ENCODE results near the gene TERB2.
"Not testable (repeated sequence)": the region's sequence is repeated elsewhere in the genome, so short reads cannot be mapped to it uniquely, and the experiment has no call there.

TERB2 gene, protein sequence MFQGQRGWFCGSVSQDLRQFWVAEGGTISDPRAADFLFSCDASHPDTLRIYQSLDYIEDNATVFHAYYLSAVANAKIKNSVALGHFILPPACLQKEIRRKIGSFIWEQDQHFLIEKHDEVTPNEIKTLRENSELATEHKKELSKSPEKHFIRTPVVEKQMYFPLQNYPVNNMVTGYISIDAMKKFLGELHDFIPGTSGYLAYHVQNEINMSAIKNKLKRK

DNA sequence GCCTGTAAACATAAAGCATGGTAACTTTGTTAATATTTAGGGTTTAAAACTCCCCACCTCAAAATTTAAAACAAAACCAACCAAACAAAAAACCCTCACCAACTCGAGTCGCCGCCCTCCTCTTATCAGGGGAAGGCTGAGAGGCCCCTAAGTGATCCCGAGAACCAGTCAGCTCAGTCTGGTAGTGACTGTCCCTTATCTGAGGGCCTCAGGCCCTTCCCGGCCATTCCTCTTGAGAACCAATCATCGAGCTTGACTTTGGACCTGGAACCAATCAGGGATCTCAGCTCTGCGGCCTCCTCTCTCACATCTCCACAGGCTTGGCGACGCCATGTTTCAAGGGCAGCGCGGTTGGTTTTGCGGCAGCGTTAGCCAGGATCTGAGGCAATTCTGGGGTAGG is at the start of gene TERB2:
Gene TERB2, plus strand, starts transcription at position 300 of the 400 bp plus-strand sequence. Its CDS starts 32 bp downstream, at position 332.
- DNase-seq = no peak

DNA sequence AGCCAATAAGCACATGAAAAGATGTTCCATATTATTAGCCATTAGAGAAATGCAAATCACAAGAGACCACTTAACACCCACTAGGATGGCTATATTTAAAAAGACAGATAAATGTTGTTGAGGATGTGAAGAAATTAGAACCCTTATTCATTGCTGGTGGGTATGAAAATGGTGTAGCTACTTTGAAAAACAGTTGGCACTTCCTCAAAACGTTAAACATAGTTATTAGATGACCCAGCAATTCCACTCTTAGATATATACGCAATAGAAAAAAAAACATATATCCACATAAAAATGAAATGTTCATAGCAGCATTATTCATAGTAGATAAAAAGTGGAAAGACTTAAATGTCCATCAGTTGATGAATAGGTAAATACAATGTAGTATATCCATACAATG is 47.1 kb upstream of the TERB2 start:
- no peak for DNase-seq

DNA sequence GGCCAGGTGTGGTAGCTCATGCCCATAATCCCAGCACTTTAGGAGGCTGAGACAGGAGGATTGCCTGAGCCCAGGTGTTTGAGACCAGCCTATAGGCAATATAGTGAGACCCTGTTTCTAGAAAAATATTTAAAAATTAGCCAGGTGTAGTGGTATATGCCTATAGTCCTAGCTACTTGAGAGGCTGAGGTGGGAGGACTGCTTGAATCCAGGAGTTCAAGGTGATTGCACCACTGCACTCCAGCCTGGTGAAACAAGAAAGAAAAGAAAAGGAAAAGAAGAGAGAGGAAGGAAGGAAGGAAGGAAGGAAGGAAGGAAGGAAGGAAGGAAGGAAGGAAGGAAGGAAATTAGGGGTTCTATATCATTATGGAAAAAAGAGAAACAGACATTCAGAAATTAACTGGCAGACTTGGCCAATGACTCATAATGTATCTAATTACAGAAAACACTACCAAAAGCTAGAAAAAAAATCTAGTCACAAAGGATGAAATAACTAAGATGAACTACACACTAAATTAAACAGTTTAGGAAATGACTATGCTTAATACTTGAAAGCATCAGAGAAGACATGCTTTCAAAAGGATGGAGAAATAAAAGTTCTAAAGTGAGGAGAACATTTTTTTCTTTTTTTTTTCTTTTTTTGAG is 45.4 kb upstream of the TERB2 start:
- DNase-seq = no peak

DNA sequence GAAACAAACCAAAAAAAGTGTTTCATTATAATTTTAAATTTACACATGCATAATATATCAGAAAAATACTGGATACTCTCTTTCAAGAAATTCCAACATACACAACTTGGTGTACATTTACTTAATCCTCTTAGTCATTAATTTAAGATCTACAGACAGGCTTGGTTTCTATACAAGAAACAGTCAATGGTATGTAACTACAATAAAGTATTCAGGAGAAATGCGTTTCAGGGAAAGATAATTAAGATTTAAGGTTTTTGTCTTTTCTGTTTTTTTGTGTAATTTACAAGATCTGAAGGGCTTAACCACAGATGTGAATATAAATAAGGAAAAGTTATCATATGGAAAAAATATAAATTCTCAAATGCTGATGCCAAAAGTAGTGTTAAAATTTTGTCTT is 44.3 kb upstream of the TERB2 start:
- DNase-seq = not testable (repeated sequence)

DNA sequence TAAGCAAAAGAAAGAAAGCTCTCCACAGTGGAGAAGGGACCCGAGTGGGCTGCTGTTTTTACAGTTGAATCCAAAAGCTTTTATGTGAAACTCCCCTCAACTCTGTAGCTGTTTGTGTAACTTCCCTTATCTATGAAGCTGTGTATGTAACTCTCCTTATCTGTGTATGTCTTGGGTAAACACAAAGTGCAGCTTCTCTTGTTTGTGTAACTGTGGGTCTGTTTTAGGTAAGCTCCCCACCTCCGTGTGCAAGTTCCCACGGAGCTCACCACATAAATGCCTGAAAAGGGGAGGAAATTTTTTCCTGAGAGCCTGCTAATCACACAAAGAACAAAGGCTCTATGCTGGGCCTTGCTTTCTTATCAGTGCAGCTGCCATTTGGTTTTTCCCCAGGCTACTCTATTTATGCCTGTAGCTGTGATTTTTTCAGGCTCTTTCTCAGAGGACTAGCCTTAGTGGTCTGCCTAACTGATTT is 43.5 kb upstream of the TERB2 start:
- DNase-seq = not testable (repeated sequence)

DNA sequence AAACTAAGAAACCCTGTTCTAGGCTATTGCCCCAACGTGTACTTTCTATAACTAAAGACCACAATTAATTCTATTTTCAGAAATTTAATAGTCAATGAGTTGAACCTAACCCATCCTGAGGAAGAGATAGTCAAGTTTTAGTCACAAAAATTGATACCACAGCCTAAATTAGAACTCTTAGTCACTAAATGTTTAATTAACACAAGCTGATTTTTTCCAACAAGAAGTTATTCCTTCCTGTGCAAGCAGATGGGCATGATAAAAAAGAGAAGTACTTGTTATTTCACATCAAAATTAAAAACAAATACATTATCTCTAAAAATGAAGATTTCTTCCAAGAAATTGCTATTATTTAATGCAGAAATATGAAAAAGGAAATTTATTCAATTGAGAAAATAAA is 38.4 kb upstream of the TERB2 start:
- no peak for DNase-seq

DNA sequence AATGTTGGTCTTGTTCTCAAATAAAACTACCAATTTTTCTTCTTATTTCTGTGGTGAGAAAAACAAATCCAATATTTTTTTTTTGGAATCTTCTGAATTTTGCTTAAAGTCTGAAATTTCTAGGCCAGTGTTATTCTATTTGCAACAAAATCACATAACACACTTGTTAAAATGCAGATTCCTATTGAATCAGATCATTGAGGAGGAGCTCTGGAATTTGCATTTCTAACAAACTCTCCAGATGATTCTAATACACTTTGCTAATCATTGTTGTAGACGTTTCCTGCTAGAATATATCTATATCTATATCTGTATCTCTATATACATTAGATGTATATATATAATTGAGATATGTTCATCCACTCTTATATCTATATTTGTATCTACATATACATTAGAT is 27.8 kb upstream of the TERB2 start:
- not testable (repeated sequence) for DNase-seq

DNA sequence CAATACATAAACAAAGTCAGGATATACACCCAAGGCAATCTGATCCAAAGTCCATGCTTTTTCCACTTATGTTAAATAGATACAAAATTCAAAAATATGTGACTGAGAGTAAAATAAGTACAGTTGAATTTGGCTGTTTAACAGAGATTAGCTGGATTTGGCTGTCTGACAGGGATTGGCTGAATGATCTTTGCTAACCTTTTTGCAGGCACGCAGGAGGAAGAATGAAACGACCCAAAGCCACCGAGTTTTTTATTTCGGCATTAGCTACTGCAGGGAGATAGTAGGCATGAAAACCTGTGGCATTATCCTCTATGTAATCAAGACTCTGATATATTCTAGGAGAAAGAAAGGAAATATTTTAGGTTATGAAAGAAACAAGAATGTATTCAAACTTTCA is 26.2 kb upstream of the TERB2 start:
- DNase-seq = not testable (repeated sequence)

DNA sequence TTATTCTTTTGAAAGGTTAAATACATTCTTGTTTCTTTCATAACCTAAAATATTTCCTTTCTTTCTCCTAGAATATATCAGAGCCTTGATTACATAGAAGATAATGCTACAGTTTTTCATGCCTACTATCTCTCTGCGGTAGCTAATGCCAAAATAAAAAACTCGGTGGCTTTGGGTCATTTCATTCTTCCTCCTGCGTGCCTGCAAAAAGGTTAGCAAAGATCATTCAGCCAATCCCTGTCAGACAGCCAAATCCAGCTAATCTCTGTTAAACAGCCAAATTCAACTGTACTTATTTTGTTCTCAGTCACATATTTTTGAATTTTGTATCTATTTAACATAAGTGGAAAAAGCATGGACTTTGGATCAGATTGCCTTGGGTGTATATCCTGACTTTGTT is 1.8 kb downstream of the TERB2 start:
- not testable (repeated sequence) for DNase-seq

DNA sequence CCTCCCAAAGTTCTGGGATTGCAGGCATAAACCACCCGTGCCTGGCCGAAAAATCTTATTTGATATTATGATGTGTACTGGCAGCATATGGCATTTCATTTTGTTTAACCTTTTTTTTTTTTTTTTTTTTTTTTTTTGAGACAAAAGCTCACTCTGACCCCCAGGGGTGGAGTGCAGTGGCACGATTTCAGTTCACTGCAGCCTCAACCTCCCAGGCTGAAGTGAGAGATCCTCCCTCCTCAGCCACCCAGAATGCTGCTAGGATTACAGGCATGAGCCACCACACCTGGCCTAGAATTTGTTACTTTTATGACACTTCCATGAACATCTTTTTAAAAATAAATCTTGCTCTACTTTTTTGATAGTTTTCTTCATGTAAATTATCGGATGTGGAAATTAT is 12.0 kb downstream of the TERB2 start:
- no peak for DNase-seq

DNA sequence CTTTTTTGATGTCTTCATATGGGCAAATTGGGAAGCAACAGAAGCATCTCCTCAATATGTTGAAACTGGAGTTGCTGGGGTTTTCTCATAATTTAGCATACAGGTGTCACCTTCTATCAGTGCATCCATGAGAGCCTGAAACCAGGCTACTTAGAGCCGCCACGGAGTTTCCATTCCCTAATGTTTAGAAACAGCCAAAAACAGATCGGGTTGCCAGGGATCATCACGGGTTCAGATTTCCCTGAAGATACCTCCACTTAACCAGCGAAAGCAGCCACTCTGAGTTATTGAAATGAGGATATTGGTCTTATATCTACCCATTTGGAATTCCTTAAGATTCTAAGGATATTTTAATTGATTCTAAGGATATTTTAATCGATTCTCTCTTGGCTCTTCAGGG is 14.5 kb downstream of the TERB2 start:
- no peak for DNase-seq

DNA sequence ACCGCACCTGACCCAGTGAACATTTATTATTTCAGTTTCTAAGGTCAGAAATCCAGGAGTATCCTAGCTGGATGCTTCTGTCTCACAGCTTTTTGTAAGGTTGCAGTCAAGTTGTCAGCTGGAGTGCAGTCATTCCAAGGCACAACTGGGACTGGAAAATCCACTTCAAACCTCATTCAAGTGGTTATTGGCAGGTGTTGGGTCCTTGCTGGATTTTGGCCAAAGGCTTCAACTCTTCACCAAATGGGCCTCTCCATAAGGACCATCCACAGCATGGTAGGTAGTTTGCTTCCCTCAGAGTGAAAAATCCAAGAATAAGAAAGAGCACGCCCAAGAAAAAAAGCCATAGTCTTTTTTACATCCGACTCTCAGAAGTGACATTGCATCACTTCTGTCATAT is 19.7 kb downstream of the TERB2 start:
- not testable (repeated sequence) for DNase-seq

DNA sequence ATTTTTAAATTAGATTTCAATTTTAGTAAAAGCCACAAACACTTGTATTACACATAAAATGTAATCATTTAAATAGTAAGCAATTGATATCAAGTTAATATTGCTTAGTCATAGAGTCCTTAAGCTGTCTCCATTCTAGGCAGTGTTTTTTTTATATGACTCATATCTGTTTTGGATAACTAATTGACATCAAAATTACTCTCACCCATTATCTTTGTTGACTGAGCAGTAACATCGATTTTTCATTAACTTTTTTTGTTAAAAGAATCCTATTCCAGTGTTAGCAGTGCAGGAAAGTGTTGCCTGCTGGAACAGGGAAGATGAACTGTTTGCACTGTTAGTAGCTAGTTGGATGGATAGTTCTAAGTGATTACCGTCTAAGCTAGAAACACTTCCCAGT is 21.3 kb downstream of the TERB2 start:
- DNase-seq = not testable (repeated sequence)

DNA sequence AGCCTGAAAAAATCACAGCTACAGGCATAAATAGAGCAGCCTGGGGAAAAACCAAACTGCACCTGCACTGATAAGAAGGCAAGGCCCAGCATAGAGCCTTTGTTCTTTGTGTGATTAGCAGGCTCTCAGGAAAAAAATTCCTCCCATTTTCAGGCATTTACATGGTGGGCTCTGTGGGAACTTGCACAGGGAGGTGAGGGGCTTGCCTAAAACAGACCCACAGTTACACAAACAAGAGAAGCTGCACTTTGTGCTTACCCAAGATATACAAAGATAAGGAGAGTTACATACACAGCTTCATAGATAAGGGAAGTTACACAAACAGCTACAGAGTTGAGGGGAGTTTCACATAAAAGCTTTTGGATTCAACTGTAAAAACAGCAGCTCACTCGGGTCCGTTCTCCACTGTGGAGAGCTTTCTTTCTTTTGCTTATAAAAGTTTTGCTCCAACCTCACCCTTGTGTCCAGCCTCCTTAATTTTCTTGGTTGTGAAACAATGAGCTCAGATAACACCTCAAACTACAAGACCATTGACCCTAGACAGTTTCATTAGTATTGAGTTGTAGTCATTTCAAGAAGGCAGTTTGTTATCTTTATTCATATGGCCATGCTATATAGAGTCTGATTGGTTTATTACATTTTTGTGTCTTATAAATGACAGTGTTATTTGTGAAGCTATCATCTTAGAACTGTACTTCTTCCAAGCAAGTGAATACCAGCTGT is 23.3 kb downstream of the TERB2 start:
- not testable (repeated sequence) for DNase-seq

DNA sequence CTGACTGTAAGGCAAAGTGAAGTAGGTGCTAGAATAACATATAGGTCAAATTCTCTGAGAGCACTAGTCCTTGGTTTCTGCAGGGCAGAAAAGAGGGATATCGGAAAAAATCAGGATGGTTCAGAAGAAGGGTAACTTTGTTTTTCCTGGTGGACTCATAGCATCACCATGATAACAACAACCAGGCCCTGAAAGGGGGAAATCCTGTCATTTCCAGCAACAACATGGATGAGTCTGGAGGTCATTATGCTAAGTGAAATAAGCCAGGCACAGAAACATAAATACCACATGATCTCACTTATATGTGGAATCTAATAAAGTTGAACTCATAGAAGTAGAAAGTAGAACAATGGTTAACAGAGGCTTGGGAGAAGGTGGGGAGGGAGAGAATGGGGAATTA is 27.7 kb downstream of the TERB2 start:
- not testable (repeated sequence) for DNase-seq

DNA sequence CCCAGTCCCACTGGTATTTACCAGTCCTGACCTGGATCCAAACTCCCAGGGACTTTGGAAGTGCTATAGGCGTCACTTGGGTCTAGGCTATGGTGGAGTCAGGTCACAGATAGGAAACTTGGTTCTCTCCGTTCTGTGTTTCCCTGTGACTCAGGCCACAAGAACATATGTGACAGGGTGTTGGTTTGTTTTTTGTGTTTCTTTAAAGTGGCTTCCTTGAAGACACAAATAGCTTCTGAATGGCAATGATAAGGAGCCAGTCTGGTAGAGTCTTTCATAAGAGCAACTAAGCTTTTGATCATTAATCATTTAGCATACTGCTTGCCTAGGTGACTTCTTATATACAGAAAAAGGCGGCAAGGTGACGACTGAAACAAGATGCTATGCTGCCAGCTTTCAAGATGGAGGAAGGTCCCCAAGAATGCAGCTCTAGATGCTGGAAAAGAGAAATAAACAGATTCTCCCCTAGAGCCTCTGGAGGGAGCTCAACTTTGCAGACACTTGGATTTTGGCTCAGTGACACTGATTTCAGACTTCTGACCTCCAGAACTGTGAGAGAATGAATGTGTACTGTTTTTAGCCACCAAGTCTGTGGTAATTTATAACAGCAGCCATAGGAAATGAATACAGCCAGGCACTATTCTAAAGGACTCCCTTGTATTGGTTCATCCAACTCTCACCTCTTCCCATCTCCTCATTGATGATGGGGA is 30.0 kb downstream of the TERB2 start:
- not testable (repeated sequence) for DNase-seq

DNA sequence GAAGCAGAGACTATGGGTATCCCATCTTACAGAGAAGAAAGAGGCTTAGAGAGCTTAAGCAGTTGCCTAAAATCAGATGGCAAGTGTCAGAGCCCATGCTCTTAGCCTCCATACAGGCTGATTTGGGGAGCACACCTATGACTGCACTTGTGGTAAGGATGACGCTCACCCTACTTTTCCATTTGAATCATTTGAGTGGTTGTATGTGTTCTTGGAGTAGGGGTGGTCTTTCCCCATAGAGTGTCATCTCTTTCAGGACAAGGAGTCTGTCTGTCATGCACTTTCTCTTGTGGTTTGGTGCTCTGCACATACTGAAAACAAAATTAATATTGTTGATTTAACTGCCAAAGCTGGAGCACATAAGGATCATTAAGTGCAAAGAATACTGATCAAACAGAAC is 31.2 kb downstream of the TERB2 start:
- not testable (repeated sequence) for DNase-seq

DNA sequence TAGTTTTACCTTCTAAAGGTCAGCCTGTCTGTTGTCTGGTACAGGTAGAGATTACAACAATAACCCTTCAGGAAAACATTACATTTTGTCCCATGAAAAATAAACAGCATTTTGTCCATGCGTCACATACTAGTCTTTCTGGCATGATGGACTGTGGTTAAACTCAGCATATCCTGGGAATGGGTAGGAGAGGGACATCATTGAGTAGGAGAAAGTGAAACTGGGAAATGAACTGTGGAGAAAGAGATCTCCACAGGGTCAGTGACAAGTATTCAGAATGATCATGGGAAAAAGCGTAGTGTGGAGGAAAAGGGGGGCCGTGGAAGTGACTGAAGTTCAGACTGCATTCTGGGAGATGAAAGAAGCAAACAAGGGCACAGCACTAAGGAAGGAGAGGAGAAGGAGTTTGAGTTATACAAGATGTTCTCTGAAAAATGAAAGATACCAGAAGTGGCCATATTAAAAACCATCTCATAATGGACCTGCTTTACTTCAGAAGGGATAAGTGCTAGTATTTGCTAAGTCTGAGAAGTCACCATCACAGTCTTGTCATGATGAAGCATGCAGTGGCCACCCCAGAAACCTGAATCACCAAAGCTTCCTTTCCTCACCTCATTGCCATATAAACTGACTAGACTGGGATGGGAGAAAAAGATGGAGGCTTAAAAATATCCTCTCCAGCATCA is 31.8 kb downstream of the TERB2 start:
- not testable (repeated sequence) for DNase-seq

DNA sequence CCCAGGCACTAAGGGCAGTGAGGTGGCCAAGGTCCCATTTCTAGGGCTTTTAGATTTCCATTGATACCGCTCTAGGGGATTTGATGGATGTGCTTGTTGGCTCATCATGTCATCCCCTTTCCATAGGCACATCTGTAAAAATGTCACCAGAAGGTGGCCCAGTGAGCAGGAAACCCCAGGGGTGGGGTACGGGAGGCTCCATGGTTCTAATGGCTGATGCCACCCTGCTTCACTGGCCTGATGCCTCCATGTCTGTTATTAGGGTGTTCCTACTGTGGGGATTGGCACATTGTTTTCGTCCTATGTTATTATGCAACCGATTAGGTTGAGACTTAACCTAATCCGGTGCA is 32.4 kb downstream of the TERB2 start:
- not testable (repeated sequence) for DNase-seq

DNA sequence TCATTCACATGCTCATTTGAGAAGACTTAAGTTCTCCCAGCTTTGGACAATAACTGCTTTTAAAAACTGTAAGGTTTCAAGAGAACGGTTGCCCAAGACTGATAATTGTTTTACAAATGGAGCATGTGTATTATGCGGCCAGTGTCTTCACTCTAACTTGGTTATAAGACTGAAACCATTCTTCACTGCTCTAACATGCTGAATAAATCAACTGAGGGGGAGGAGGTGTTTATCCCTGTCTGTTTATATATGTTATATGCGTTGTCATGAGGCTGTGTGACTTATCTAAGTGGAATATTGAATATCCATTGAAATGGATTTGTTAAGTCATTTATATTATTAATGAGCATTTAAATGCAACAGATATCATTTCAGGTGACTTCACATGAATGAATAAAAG is 41.1 kb downstream of the TERB2 start:
- not testable (repeated sequence) for DNase-seq

DNA sequence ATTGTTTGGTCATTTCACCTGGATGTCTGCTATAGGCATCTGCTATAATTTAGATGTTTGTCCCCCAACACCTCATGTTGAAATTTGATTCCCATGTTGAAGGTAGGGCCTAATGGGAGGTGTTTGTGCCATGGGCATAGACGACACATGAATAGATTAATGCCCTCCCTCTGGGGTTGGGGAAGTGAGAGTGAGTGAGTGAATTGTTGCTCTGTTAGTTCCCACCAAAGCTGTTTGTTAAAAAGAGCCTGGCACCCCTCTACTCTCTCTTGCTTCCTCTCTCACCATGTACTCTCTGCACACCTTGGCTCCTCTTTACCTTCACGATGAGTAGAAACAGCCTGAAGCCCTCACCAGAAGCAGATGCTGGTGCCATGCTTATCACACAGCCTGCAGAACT is 42.6 kb downstream of the TERB2 start:
- no peak for DNase-seq

DNA sequence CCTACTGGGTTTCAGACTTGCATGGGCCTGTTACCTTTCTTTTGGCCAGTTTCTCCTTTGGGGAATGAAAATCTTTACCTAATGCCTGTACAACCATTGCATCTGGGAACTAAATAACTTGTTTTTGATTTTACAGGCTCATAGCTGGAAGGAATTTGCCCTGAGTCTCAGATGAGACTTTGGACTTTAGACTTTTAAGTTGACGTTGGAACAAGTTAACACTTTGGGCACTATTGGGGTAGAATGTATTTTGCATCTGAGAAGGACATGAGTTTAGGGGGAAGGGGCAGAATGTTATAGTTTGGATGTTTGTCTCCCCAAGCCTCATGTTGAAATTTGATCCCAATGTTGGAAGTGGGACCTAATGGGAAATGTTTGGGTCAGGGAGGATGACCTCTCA is 44.7 kb downstream of the TERB2 start:
- not testable (repeated sequence) for DNase-seq

Measured in stimulated activated CD8-positive, alpha-beta memory T cell treated with anti-CD3 and anti-CD28 coated beads, Interleukin-4, amount 100 ng/mL, for 48 hours (primary cell).